Measurements from ENCODE around the gene HES3. TPM values are rescaled to one million over a fixed set of nuclear protein-coding genes. Genes with fewer than 3 reads are reported as not detected.

The HES3 gene
- total and polyA plus RNA-seq, 10 of the 15 experiments (the other 5 are each of a cell fraction or from before 2014, with no cell fraction given) = not detected

DNA sequence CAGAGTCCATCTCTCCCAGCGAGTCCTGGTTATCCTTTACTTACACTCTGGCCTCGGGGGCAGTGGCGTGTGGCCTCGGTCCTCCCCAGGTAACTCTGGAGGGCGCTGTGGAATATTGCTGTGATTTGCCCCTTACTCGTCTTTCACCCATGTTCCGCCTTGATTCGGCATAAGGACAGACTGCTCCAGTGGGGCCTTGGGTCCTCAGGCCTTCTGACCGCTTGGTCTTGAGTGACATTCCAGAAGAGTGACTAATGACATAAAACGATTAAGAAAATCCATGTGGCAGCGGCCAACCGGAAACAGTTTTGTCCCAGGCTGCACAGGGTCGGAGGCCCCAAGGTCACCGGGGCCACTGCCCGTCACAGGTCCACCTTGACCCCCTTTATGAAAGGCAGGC is 19.3 kb upstream of the HES3 start:
- no peak for DNase-seq (ENCODE audit: low read depth, low spot score)
- no peak for ATAC-seq
- H3K27ac ChIP-seq (ENCODE audit: control insufficient read depth, insufficient read depth) = no peak overlapping the region
- no peak for TF ChIP-seq MTA3 (IDR thresholded peaks at IDR 0.05; ENCODE audit: borderline replicate concordance, low read length)
- TF ChIP-seq, protein P1, sequence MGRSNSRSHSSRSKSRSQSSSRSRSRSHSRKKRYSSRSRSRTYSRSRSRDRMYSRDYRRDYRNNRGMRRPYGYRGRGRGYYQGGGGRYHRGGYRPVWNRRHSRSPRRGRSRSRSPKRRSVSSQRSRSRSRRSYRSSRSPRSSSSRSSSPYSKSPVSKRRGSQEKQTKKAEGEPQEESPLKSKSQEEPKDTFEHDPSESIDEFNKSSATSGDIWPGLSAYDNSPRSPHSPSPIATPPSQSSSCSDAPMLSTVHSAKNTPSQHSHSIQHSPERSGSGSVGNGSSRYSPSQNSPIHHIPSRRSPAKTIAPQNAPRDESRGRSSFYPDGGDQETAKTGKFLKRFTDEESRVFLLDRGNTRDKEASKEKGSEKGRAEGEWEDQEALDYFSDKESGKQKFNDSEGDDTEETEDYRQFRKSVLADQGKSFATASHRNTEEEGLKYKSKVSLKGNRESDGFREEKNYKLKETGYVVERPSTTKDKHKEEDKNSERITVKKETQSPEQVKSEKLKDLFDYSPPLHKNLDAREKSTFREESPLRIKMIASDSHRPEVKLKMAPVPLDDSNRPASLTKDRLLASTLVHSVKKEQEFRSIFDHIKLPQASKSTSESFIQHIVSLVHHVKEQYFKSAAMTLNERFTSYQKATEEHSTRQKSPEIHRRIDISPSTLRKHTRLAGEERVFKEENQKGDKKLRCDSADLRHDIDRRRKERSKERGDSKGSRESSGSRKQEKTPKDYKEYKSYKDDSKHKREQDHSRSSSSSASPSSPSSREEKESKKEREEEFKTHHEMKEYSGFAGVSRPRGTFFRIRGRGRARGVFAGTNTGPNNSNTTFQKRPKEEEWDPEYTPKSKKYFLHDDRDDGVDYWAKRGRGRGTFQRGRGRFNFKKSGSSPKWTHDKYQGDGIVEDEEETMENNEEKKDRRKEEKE (IDR thresholded peaks at IDR 0.05) = no peak
- no peak for TF ChIP-seq PML (IDR thresholded peaks at IDR 0.05; ENCODE audit: low read length)
- ChIA-PET POLR2A (interaction anchor here (0.9 kb wide), 1 partner anchor 10 kb away, joined by 3 read pairs; no protein-coding TSS in a partner anchor), SMC1A (ENCODE audit: uncharacterized antibody, unreplicated experiment) (interaction anchor here (1.0 to 1.1 kb wide), 2 partner anchors 11 to 22 kb away, joined by 3 read pairs; no protein-coding TSS in a partner anchor), CTCF (interaction anchor here (0.6 to 1.4 kb wide), 3 partner anchors 11 to 19 kb away, joined by 3 read pairs; partner anchors contain the start of gene RNF207), RAD21 (ENCODE audit: unreplicated experiment) (no interaction called here)
- no peaks in the 10 kb centered on the region for H3K27me3 ChIP-seq (replicated peaks in 1 of 2; ENCODE audit: control insufficient read depth in 2 of 2, insufficient read depth in 2 of 2, low read length in 1 of 2)
- no peaks in the 10 kb centered on the region for H3K79me2 ChIP-seq (ENCODE audit: control insufficient read depth, insufficient read depth, low read length)
- intact Hi-C loops (cut with micrococcal nuclease; ENCODE audit: unreplicated experiment) (no loop called here), in situ Hi-C loops (cut with MboI) (no loop called here)
- no peaks in the 10 kb centered on the region for H3K9me3 ChIP-seq (replicated peaks; ENCODE audit: control insufficient read depth, insufficient read depth, low read length)
- no peaks in the 10 kb centered on the region for H4K20me1 ChIP-seq (ENCODE audit: control insufficient read depth, insufficient read depth)
- no peak overlapping the region for H2AFZ ChIP-seq (ENCODE audit: control insufficient read depth, low read depth, low read length)
- H3K9ac ChIP-seq (ENCODE audit: control insufficient read depth, insufficient read depth, low read length) = no peak overlapping the region
- no peak for FAIRE-seq
- 94% methylated on average over 15 of the region's 15 CpGs for WGBS (ENCODE audit: insufficient coverage, insufficient replicate concordance, low lambda C conversion rate, missing lambda C conversion rate)
- BruUV-seq (replicated peaks) = no TSS peak
- no peaks in the 10 kb centered on the region for H3K4me1 ChIP-seq (ENCODE audit: control insufficient read depth, insufficient read depth, low read length)
- peaks cover 23 to 30% of the 10 kb centered on the region in 2 experiments for H3K36me3 ChIP-seq (ENCODE audit: control insufficient read depth in 2 of 2, insufficient read depth in 2 of 2, low read length in 1 of 2)
- H3K4me3 ChIP-seq = no peak overlapping the region
- no peak overlapping the region for H3K4me2 ChIP-seq (ENCODE audit: control insufficient read depth, insufficient read depth)

- WGBS (ENCODE audit: insufficient coverage, insufficient replicate concordance, low lambda C conversion rate, missing lambda C conversion rate) = 85% methylated on average over 8 of the region's 8 CpGs
- Histone ChIP-seq H3K4me1 (ENCODE audit: control insufficient read depth, insufficient read depth, low read length) (no peaks in the 10 kb centered on the region), H4K20me1 (ENCODE audit: control insufficient read depth, insufficient read depth) (no peaks in the 10 kb centered on the region), H3K27ac (ENCODE audit: control insufficient read depth, insufficient read depth) (no peak overlapping the region), H3K4me2 (ENCODE audit: control insufficient read depth, insufficient read depth) (no peak overlapping the region), H3K9ac (ENCODE audit: control insufficient read depth, insufficient read depth, low read length) (no peak overlapping the region), H2AFZ (ENCODE audit: control insufficient read depth, low read depth, low read length) (no peak overlapping the region), H3K79me2 (ENCODE audit: control insufficient read depth, insufficient read depth, low read length) (no peaks in the 10 kb centered on the region), H3K27me3 (replicated peaks in 1 of 2; ENCODE audit: control insufficient read depth in 2 of 2, insufficient read depth in 2 of 2, low read length in 1 of 2) (no peaks in the 10 kb centered on the region), H3K9me3 (replicated peaks; ENCODE audit: control insufficient read depth, insufficient read depth, low read length) (no peaks in the 10 kb centered on the region), H3K4me3 (no peak overlapping the region), H3K36me3 (ENCODE audit: control insufficient read depth in 2 of 2, insufficient read depth in 2 of 2, low read length in 1 of 2) (peaks cover 20 to 30% of the 10 kb centered on the region in 2 experiments)
- RAD21 ChIA-PET (ENCODE audit: unreplicated experiment) = no interaction called here
- SMC1A ChIA-PET (ENCODE audit: uncharacterized antibody, unreplicated experiment) = interaction anchor here (0.5 kb wide), 1 partner anchor 310 kb away, joined by 3 read pairs; no protein-coding TSS in a partner anchor
- POLR2A ChIA-PET = interaction anchor here (0.7 kb wide), 1 partner anchor 19 kb away, joined by 3 read pairs; no protein-coding TSS in a partner anchor
- no peak for TF ChIP-seq EZH2 (IDR thresholded peaks at IDR 0.05; ENCODE audit: borderline replicate concordance, control insufficient read depth, low read depth, low read length)
- TF ChIP-seq NR2C2 (IDR thresholded peaks at IDR 0.05; ENCODE audit: borderline replicate concordance, control insufficient read depth, insufficient read length, low read depth) = no peak
- TF ChIP-seq MTA2 (IDR thresholded peaks at IDR 0.05; ENCODE audit: low read depth) = no peak
- TF ChIP-seq SMARCA5 (IDR thresholded peaks at IDR 0.05) = no peak
- no peak for FAIRE-seq
- intact Hi-C loops (cut with micrococcal nuclease; ENCODE audit: unreplicated experiment) = no loop called here
- ATAC-seq = no peak
- in situ Hi-C loops (cut with MboI) = no loop called here
- DNase-seq (ENCODE audit: low read depth, low spot score) = no peak
- no TSS peak for BruUV-seq (replicated peaks)
- CTCF ChIA-PET = interaction anchor here (0.7 to 1.4 kb wide), 2 partner anchors 14 to 20 kb away, joined by 3 read pairs; partner anchors contain the start of gene RNF207
Observed at GRCh38 chr1:6225651-6226050, 18.3 kb upstream of the HES3 start.

Measured in GM12878 (cell line).